Duodenal mucosa (tissue), 2 donors: ENCODE results near the gene FDXR.

Experiments
- H3K27ac ChIP-seq: one replicate; pipeline ENCODE4 v1.7.0; 2013; ENCODE audit warnings: low read depth, low read length
- H3K27me3 ChIP-seq, 2 donors: one replicate each; pipeline ENCODE4 v1.7.0; 2013; ENCODE audit warnings: low read length in 2 of 2, control low read depth in 1 of 2; ENCODE audit not compliant: insufficient read depth in 2 of 2, control insufficient read depth in 1 of 2
- H3K36me3 ChIP-seq, 2 donors: one replicate each; pipeline ENCODE4 v1.7.0; 2013; ENCODE audit warnings: low read length in 2 of 2, control low read depth in 1 of 2; ENCODE audit not compliant: insufficient read depth in 2 of 2, control insufficient read depth in 1 of 2
- H3K4me1 ChIP-seq, 2 donors: one replicate each; pipeline ENCODE4 v1.7.0; 2013; ENCODE audit warnings: low read length in 2 of 2, control low read depth in 1 of 2; ENCODE audit not compliant: insufficient read depth in 2 of 2, control insufficient read depth in 1 of 2
- H3K4me3 ChIP-seq, 2 donors: one replicate each; pipeline ENCODE4 v1.7.0; 2013; ENCODE audit warnings: low read length in 2 of 2, low read depth in 1 of 2
- H3K9ac ChIP-seq, 2 donors: one replicate each; pipeline ENCODE4 v1.7.0; 2013; ENCODE audit warnings: low read length in 2 of 2, low read depth in 1 of 2
- H3K9me3 ChIP-seq, 2 donors: one replicate each; pipeline ENCODE4 v1.7.0; 2013; ENCODE audit warnings: low read length in 2 of 2, control low read depth in 1 of 2; ENCODE audit not compliant: control insufficient read depth in 1 of 2

The FDXR gene

GRCh38 chr17:74863420-74864296 is 9.1 kb downstream of the FDXR start:
- H3K27ac ChIP-seq: no peak overlapping the region
- no peak overlapping the region for H3K9ac ChIP-seq
- H3K4me3 ChIP-seq: no peak overlapping the region
- no peaks in the 10 kb centered on the region for H3K36me3 ChIP-seq
- H3K9me3 ChIP-seq: no peaks in the 10 kb centered on the region
- peaks cover 9 to 26% of the 10 kb centered on the region in 2 donors for H3K4me1 ChIP-seq
- peaks cover 17 to 34% of the 10 kb centered on the region in 2 donors for H3K27me3 ChIP-seq

DNA sequence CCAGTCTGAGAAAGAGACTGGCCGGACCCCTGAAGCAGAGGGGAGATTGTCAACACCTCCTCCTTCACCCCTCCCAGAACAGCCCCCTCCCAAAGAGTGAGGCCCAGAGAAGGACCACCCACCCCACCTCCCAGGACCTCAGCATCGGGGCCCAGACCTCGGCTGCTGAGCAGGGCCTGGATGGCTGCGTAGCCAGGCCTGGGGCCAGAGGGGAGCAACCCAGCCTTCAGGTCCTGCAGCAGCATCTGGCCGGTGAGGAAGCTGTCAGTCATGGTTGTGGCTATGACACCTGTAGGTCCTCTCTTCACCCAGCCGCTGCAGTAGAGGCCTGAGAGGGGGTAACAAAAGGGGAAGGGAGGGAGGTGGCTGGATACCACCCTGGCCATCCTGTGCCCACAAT is 9.9 kb downstream of the FDXR start:
- Histone ChIP-seq H3K9ac (no peak overlapping the region), H3K27ac (no peak overlapping the region), H3K4me1 (peaks cover 9 to 26% of the 10 kb centered on the region in 2 donors), H3K4me3 (no peak overlapping the region), H3K36me3 (no peaks in the 10 kb centered on the region), H3K9me3 (no peaks in the 10 kb centered on the region), H3K27me3 (peaks cover 19 to 36% of the 10 kb centered on the region in 2 donors)

- Histone ChIP-seq H3K27ac (no peak overlapping the region), H3K27me3 (peaks cover 24 to 41% of the 10 kb centered on the region in 2 donors), H3K4me3 (peak overlapping the region; percentile 36 to 43), H3K9me3 (no peaks in the 10 kb centered on the region), H3K4me1 (peaks cover 9 to 26% of the 10 kb centered on the region in 2 donors), H3K9ac (no peak overlapping the region), H3K36me3 (no peaks in the 10 kb centered on the region)
Observed at GRCh38 chr17:74862108-74862901, 10.5 kb downstream of the FDXR start.

DNA sequence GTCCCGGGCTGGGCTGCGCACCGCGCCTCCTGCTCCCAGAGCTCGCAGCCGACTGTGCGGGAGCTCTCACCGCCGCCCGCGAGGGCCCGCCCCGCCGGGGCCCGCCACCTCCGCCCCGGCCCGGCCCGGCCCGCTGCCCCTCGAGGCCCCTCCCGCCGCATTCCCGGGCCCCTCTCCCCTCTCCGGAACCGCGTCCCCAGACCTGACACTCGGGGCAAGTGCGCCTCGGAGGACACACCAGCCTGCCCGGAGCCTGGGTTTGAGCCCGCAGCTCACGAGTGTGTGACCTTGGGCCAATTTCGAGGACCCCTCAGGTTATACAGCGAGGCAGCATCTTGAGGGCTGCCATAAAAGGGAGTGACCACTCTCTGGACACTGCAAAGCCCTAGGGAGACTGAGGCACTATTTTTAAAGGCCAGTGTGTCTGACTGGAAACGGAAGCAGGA is 11.1 kb downstream of the FDXR start:
- H3K27ac ChIP-seq: no peak overlapping the region
- H3K9ac ChIP-seq: no peak overlapping the region
- H3K27me3 ChIP-seq: peaks cover 29 to 45% of the 10 kb centered on the region in 2 donors
- H3K4me1 ChIP-seq: peaks cover 9 to 26% of the 10 kb centered on the region in 2 donors
- H3K4me3 ChIP-seq: peak overlapping the region; percentile 36 to 43
- H3K9me3 ChIP-seq: no peaks in the 10 kb centered on the region
- H3K36me3 ChIP-seq: no peaks in the 10 kb centered on the region

DNA sequence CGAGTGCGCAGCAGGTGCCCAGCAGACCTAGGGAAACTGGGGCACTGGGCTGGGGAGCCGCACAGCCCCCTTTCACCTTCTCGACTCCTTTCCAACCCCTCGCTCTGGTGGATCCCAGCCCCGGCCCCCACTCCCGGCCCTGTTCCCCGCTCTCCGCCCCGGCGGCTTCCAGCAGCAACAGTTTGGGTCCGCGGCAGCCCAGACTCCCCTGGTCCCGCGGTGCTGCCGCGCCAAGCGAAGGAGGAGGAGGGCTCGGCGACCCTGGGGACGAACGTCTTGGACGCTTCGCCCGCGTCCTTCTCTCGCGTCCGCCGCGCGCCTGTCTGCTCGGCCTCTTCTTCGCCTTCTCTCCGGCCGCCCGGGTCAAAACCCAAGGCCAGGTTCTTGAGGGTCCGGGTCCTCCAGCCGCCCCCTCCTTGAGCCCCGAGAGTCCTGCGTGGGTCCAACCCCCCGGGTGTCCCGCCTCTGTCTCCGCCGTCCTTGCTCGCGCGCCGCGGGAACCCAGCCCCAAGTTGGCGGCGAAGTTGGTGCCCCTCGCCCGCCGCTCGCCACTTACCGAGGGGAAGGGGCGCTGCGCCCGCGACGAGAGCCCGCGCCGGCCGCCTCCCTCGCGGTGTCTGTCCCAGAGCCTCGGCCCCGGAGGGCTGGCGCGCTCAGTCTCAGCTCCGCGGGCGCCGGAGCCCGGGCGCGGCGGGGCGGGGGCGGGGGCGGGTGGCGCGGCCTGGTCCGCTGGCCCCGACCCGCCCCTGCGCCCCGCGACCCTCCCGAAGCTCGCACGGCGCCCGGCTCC is 11.7 kb downstream of the FDXR start:
- Histone ChIP-seq H3K4me1 (peaks cover 9 to 26% of the 10 kb centered on the region in 2 donors), H3K27ac (no peak overlapping the region), H3K9me3 (no peaks in the 10 kb centered on the region), H3K9ac (no peak overlapping the region), H3K4me3 (peak overlapping the region in 1 of 2 donors; percentile 16), H3K36me3 (no peaks in the 10 kb centered on the region), H3K27me3 (peaks cover 29 to 46% of the 10 kb centered on the region in 2 donors)

DNA sequence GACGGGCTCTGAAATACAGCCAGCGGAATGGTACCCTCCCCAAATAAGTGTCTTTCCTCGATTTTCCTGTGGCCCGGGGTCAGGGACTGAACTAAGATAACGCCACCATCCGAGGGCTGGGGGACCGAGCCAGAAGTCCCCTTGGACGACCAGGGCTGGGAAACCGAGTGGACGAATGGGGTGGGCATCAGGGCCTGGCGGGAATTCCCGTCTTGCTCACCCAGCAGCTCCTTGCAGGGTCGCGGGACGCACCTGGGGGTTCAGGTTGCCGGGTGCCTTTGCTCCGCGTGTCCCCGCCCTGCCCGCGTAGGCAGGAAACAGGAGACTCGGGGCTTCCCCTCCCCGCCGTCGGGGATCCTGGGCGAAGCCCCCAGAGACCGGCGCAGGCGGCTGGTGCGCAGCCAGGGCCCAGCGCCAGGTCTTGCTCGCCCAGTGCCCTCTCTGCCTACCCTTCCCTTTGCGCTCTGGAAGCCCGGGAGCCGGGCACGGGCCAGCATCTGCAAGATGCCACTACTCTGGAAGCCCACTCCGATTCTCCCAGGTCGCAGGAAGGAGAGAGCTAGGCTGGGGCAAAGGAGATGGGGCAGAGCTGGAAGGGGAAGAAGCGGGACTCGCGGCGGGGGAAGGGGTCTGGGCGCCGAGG is 12.4 kb downstream of the FDXR start:
- Histone ChIP-seq H3K4me1 (peaks cover 9 to 26% of the 10 kb centered on the region in 2 donors), H3K9me3 (no peaks in the 10 kb centered on the region), H3K36me3 (no peaks in the 10 kb centered on the region), H3K9ac (no peak overlapping the region), H3K4me3 (no peak overlapping the region), H3K27me3 (peaks cover 33 to 51% of the 10 kb centered on the region in 2 donors), H3K27ac (no peak overlapping the region)

DNA sequence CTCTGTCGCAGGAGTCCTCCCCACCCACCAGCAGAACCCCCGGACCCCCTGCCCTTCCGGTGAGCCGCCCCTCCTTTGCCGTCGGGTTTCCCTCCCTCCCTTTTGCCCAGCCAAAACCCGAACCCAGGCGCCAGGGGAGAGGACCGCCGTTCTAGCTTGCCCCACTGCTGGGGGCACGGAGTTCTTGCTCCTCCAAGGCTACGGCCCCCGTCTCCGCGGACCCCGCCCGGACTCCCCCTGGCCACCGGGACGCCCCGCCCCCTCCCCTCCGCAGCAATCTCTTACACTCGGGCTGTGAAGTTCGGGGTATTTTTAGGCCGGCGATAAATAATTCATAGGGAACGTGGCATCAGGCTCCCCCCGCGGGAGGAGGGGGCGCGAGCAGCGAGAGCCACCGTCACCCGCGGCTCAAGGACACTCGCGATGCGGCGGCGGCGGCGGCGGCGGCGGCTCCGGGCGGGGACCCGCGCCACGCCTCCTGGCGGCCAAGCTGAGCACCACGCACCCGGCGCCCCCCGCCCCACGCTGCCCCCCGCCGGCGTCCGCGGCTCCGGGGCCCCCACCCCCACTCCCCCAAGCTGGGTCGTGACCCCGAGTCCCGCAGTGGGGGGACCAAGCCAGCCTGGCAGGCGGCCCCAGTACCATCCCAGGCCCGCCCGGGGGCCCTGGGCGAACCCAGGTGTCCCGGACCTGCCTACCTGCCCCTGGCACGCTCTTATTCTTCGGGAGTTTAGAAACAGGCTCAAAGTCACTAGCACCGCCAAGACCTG is 13.2 kb downstream of the FDXR start, which contains the start of gene GRIN2C:
GRIN2C (minus strand) TSS at position 427 of the 770 bp plus-strand sequence. CDS start 4,793 bp downstream, outside the sequence.
- no peak within 1 kb of the TSS for H3K9ac ChIP-seq
- peaks cover 40 to 52% of the 10 kb centered on the region in 2 donors for H3K27me3 ChIP-seq
- no peaks in the 10 kb centered on the region for H3K9me3 ChIP-seq
- H3K4me1 ChIP-seq: peaks cover 9 to 26% of the 10 kb centered on the region in 2 donors
- no peaks in the 10 kb centered on the region for H3K36me3 ChIP-seq
- no peak within 1 kb of the TSS for H3K4me3 ChIP-seq
- no peak within 1 kb of the TSS for H3K27ac ChIP-seq

- Histone ChIP-seq H3K9me3 (no peaks in the 10 kb centered on the region), H3K36me3 (no peaks in the 10 kb centered on the region), H3K9ac (no peak overlapping the region), H3K4me3 (no peak overlapping the region), H3K27me3 (peaks cover 48 to 56% of the 10 kb centered on the region in 2 donors), H3K27ac (no peak overlapping the region), H3K4me1 (peaks cover 9 to 26% of the 10 kb centered on the region in 2 donors)
Observed at GRCh38 chr17:74858672-74859458, 13.9 kb downstream of the FDXR start.
